SK-N-SH treated with all-trans-retinoic acid at 6 μM for 48 hours (cell line): ENCODE results near the gene CEP78.

Source experiments
- OSR1 ChIP-seq: fragments of 250-450 bp; sonication (Bioruptor Pico); IDR thresholded peaks from 2 replicates; pipeline ENCODE4 v1.8.0; 2022; ENCODE audit warnings: moderate library complexity, mild to moderate bottlenecking, inconsistent platforms
- SNAI2 ChIP-seq: fragments of 250-450 bp; sonication (Bioruptor Pico); IDR thresholded peaks from 2 replicates; pipeline ENCODE4 v1.5.0; 2020; ENCODE audit warnings: mild to moderate bottlenecking, moderate library complexity

GRCh38 chr9:78320875-78321496 is 85.1 kb downstream of the CEP78 start:
- no peak for TF ChIP-seq OSR1 (CRISPR knock-in tag)
- no peak for TF ChIP-seq SNAI2 (CRISPR knock-in tag)
